Right atrium auricular region (tissue), 2 donors: ENCODE measurements around the gene SVIP. TPM values are rescaled to one million over a fixed set of nuclear protein-coding genes. Genes with fewer than 3 reads are reported as not detected.
A peak's percentile ranks its signal among the peaks of the same experiment; 100 is the strongest.

Experiments used
- DNase-seq: peaks from one replicate; pipeline ENCODE4 v3.0.0-alpha.2; 2019; ENCODE audit warnings: low spot score
- H3K27ac ChIP-seq, 2 donors: fragments of 200-600 bp; sonication (generic); 1 replicate in 1 of 2; 2 replicates in 1 of 2; pipeline ENCODE4 v1.5.1; 2016 to 2019
- H3K27me3 ChIP-seq, 2 donors: fragments of 200-600 bp; sonication (generic); one replicate each; pipeline versions ENCODE4 v1.5.1 to v1.6.0; 2017 to 2019
- H3K36me3 ChIP-seq: fragments of 200-600 bp; sonication (generic); one replicate; pipeline ENCODE4 v1.5.1; 2016
- H3K4me1 ChIP-seq, 2 donors: fragments of 200-600 bp; sonication (generic); one replicate each; pipeline versions ENCODE4 v1.5.1 to v1.6.0; 2017 to 2019
- H3K4me3 ChIP-seq, 2 donors: fragments of 200-600 bp; sonication (generic); 1 replicate in 1 of 2; 2 replicates in 1 of 2; pipeline ENCODE4 v1.5.1; 2017 to 2019; ENCODE audit warnings: mild to moderate bottlenecking in 1 of 2, moderate library complexity in 1 of 2
- H3K9me3 ChIP-seq, 2 donors: fragments of 200-600 bp; sonication (generic); one replicate each; pipeline ENCODE4 v1.5.1; 2019
- CTCF ChIP-seq, 2 donors: fragments of 200-600 bp; sonication (generic); IDR thresholded peaks; one replicate each; pipeline ENCODE4 v1.5.1; 2019; ENCODE audit warnings: antibody characterized with exemption in 2 of 2
- total RNA-seq, 2 donors: library from RNA; depleted of rRNA; stranded (reverse); fragments of >200 nt; gene quantifications; one replicate each; pipeline ENCODE4 v1.1.0, GENCODE V29; 2016

The SVIP gene
- total RNA-seq, 2 donors from 2014 or later: 13.1 to 13.9 TPM

GRCh38 chr11:22828373-22828772 lies 1.2 kb downstream of the SVIP start:
- Histone ChIP-seq H3K36me3 (no peaks in the 10 kb centered on the region), H3K4me3 (no peak overlapping the region), H3K4me1 (peaks cover 0 to 14% of the 10 kb centered on the region in 2 donors), H3K27ac (no peak overlapping the region), H3K27me3 (no peaks in the 10 kb centered on the region), H3K9me3 (no peaks in the 10 kb centered on the region)
- no peak for TF ChIP-seq CTCF (IDR thresholded peaks at IDR 0.05)
- no peak for DNase-seq

GRCh38 chr11:22822203-22822602 lies 7.4 kb downstream of the SVIP start:
- Histone ChIP-seq H3K27ac (no peak overlapping the region), H3K36me3 (peaks cover 27% of the 10 kb centered on the region), H3K4me3 (no peak overlapping the region), H3K4me1 (no peaks in the 10 kb centered on the region), H3K9me3 (no peaks in the 10 kb centered on the region), H3K27me3 (no peaks in the 10 kb centered on the region)
- no peak for DNase-seq
- no peak for TF ChIP-seq CTCF (IDR thresholded peaks at IDR 0.05)

GRCh38 chr11:22809893-22810292 lies 19.7 kb downstream of the SVIP start:
- no peak overlapping the region for H3K4me3 ChIP-seq
- H3K4me1 ChIP-seq: peaks cover 0 to 15% of the 10 kb centered on the region in 2 donors
- no peak overlapping the region for H3K27ac ChIP-seq
- H3K9me3 ChIP-seq: no peaks in the 10 kb centered on the region
- no peak for DNase-seq
- no peak for TF ChIP-seq CTCF (IDR thresholded peaks at IDR 0.05)
- no peaks in the 10 kb centered on the region for H3K27me3 ChIP-seq
- no peaks in the 10 kb centered on the region for H3K36me3 ChIP-seq

GRCh38 chr11:22808571-22809197 lies 20.9 kb downstream of the SVIP start:
- H3K27ac ChIP-seq: peak overlapping the region in 1 of 2 donors; percentile 21
- no peak for TF ChIP-seq CTCF (IDR thresholded peaks at IDR 0.05)

GRCh38 chr11:22807855-22808570 lies 21.6 kb downstream of the SVIP start:
- Histone ChIP-seq H3K4me3 (no peak overlapping the region), H3K4me1 (peaks cover 0 to 15% of the 10 kb centered on the region in 2 donors), H3K27me3 (no peaks in the 10 kb centered on the region), H3K36me3 (no peaks in the 10 kb centered on the region), H3K9me3 (no peaks in the 10 kb centered on the region), H3K27ac (no peak overlapping the region)
- DNase-seq: no peak
- no peak for TF ChIP-seq CTCF (IDR thresholded peaks at IDR 0.05)

More at GRCh38 chr11:22808571-22809197, 20.9 kb downstream of the SVIP start:
- Histone ChIP-seq H3K4me1 (peaks cover 0 to 15% of the 10 kb centered on the region in 2 donors), H3K36me3 (no peaks in the 10 kb centered on the region), H3K4me3 (no peak overlapping the region), H3K27me3 (no peaks in the 10 kb centered on the region), H3K9me3 (no peaks in the 10 kb centered on the region)
- no peak for DNase-seq
